OCI-LY3 (cell line): ENCODE results near the gene TEKT1.
"Not testable (repeated sequence)": the region's sequence is repeated elsewhere in the genome, so short reads cannot be mapped to it uniquely, and the experiment has no call there.

Experiments
- H2AFZ ChIP-seq: fragments of 200-600, 300-600 bp; shearing (Covaris generic); 2 replicates; pipeline ENCODE4 v1.6.0; 2014; ENCODE audit warnings: antibody characterized with exemption, low read depth, low read length
- H3K27ac ChIP-seq: fragments of 200-600, 300-600 bp; sonication (generic); 2 replicates; pipeline ENCODE4 v1.5.1; 2014; ENCODE audit warnings: mild to moderate bottlenecking, low read length, moderate library complexity, mixed read lengths
- H3K27me3 ChIP-seq: fragments of 200-600, 300-600 bp; sonication (generic); 2 replicates; pipeline ENCODE4 v1.6.1; 2014; ENCODE audit warnings: low read depth, low read length, mixed read lengths
- H3K36me3 ChIP-seq: fragments of 200-600, 300-600 bp; sonication (generic); replicated peaks from 2 replicates; pipeline ENCODE3; 2014; ENCODE audit warnings: low read depth, low read length, mixed read lengths
- H3K4me1 ChIP-seq: fragments of 300-600, 200-600 bp; sonication (generic); 2 replicates; pipeline ENCODE4 v1.6.1; 2014; ENCODE audit warnings: low read length, mixed read lengths
- H3K4me2 ChIP-seq: fragments of 200-600, 300-600 bp; sonication (generic); 2 replicates; pipeline ENCODE4 v1.6.1; 2014; ENCODE audit warnings: low read length, mixed read lengths
- H3K4me3 ChIP-seq: fragments of 300-600, 200-600 bp; sonication (generic); 2 replicates; pipeline ENCODE4 v1.5.1; 2014; ENCODE audit warnings: antibody characterized with exemption, mild to moderate bottlenecking, low read length, moderate library complexity
- H3K79me2 ChIP-seq: fragments of 300-600, 200-600 bp; shearing (Covaris generic); 2 replicates; pipeline ENCODE4 v1.6.1; 2014; ENCODE audit warnings: mild to moderate bottlenecking, low read length, mixed read lengths
- H3K9ac ChIP-seq: fragments of 300-600, 200-600 bp; shearing (Covaris generic); 2 replicates; pipeline ENCODE4 v1.6.0; 2014; ENCODE audit warnings: mild to moderate bottlenecking, low read length, moderate library complexity
- H3K9me3 ChIP-seq: fragments of 200-600, 300-600 bp; shearing (Covaris generic); 2 replicates; pipeline ENCODE4 v1.6.1; 2014; ENCODE audit warnings: low read length, mixed read lengths; ENCODE audit not compliant: insufficient read depth
- H4K20me1 ChIP-seq: fragments of 200-600, 300-600 bp; sonication (generic); 2 replicates; pipeline ENCODE4 v1.6.1; 2016; ENCODE audit warnings: low read length, mixed read lengths; ENCODE audit not compliant: insufficient read depth
- EZH2phosphoT487 ChIP-seq: fragments of 200-600 bp; shearing (Covaris generic); IDR thresholded peaks from 2 replicates; pipeline ENCODE4 v1.6.1; 2018; ENCODE audit warnings: antibody characterized with exemption, mixed run types, low read depth
- TF ChIP-seq, protein P1 (sequence below): fragments of 200-600, 300-600 bp; sonication (generic); IDR thresholded peaks from 2 replicates; pipeline ENCODE4 v1.5.1; 2014; ENCODE audit warnings: antibody characterized with exemption, low read length, low read depth

The TEKT1 gene

DNA sequence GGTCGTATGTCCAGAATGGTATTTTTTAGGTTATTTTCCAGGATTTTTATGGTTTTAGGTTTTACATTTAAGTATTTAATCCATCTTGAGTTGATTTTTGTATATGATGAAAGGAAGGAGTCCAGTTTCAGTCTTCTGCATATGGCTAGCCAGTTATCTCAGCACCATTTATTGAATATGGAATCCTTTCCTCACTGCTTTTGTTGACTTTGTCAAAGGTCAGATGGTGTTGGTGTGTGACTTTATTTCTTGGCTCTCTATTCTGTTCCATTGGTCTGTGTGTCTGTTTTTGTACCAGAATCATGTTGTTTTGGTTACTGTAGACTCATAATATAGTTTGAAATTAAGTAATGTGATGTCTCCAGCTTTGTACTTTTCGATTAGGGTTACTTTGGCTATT is 26.4 kb upstream of the TEKT1 start:
- Histone ChIP-seq H3K79me2 (peaks cover 65% of the 10 kb centered on the region), H3K4me1 (peaks cover 12% of the 10 kb centered on the region), H3K4me3 (no peak overlapping the region), H3K27me3 (no peaks in the 10 kb centered on the region), H3K9ac (no peak overlapping the region), H3K36me3 (no peaks in the 10 kb centered on the region), H2AFZ (no peak overlapping the region), H4K20me1 (peaks cover 4% of the 10 kb centered on the region; the same call in 1 of the 2 replicates), H3K27ac (no peak overlapping the region), H3K9me3 (no peaks in the 10 kb centered on the region), H3K4me2 (no peak overlapping the region)
- TF ChIP-seq, protein P1, sequence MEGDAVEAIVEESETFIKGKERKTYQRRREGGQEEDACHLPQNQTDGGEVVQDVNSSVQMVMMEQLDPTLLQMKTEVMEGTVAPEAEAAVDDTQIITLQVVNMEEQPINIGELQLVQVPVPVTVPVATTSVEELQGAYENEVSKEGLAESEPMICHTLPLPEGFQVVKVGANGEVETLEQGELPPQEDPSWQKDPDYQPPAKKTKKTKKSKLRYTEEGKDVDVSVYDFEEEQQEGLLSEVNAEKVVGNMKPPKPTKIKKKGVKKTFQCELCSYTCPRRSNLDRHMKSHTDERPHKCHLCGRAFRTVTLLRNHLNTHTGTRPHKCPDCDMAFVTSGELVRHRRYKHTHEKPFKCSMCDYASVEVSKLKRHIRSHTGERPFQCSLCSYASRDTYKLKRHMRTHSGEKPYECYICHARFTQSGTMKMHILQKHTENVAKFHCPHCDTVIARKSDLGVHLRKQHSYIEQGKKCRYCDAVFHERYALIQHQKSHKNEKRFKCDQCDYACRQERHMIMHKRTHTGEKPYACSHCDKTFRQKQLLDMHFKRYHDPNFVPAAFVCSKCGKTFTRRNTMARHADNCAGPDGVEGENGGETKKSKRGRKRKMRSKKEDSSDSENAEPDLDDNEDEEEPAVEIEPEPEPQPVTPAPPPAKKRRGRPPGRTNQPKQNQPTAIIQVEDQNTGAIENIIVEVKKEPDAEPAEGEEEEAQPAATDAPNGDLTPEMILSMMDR, result no peak
- no peak for TF ChIP-seq EZH2phosphoT487

DNA sequence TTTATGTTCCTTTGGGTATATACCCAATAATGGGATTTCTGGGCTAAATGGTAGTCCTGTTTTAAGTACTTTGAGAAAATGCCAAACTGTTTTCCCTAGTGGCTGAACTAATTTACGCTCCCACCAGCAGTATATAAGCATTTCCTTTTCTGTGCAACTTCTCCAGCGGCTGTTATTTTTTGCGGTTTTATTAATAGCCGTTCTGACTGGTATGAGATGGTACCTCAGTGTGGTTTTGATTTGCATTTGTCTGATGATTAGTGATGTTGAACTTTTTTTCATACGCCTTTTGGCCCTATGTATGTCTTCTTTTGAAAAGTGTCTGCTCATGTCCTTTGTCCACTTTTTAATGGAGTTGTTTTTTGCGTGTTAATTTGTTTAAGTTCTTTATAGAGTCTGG is 25.8 kb upstream of the TEKT1 start:
- no peak overlapping the region for H3K9ac ChIP-seq
- peaks cover 60% of the 10 kb centered on the region for H3K79me2 ChIP-seq
- peaks cover 12% of the 10 kb centered on the region for H3K4me1 ChIP-seq
- no peak overlapping the region for H3K4me2 ChIP-seq
- H3K4me3 ChIP-seq, result no peak overlapping the region
- peaks cover 3% of the 10 kb centered on the region; the same call in 1 of the 2 replicates for H4K20me1 ChIP-seq
- TF ChIP-seq, protein P1, result no peak
- TF ChIP-seq EZH2phosphoT487, result no peak
- H3K27ac ChIP-seq, result no peak overlapping the region
- no peaks in the 10 kb centered on the region for H3K9me3 ChIP-seq
- H3K36me3 ChIP-seq, result no peaks in the 10 kb centered on the region
- H3K27me3 ChIP-seq, result no peaks in the 10 kb centered on the region
- H2AFZ ChIP-seq, result no peak overlapping the region

DNA sequence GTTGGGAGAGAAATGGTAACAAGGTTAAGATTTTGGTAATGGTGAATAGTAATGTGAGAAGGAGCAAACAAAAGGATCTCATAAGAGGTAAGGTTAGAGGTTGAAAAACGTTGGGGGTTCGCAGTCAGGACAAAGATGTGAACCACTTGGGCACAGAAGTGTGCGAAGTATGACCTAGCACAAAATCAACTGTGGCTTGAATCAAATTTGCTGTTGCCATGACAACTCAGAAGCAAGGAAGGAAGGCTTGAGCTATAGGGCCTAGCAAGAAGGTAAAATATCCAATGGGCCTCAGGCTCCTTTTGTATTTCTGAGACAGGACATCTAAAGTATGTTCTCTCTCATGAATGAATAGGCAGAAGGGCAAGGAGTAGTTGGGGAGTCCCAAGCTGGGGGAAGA is 24.5 kb upstream of the TEKT1 start:
- Histone ChIP-seq H3K4me3 (no peak overlapping the region), H3K36me3 (no peaks in the 10 kb centered on the region), H3K27me3 (no peaks in the 10 kb centered on the region), H3K4me1 (peaks cover 12% of the 10 kb centered on the region), H3K9ac (no peak overlapping the region), H4K20me1 (no peaks in the 10 kb centered on the region), H3K4me2 (no peak overlapping the region), H3K79me2 (peaks cover 55% of the 10 kb centered on the region), H3K9me3 (no peaks in the 10 kb centered on the region), H3K27ac (no peak overlapping the region), H2AFZ (no peak overlapping the region)
- TF ChIP-seq, protein P1, result no peak
- no peak for TF ChIP-seq EZH2phosphoT487

DNA sequence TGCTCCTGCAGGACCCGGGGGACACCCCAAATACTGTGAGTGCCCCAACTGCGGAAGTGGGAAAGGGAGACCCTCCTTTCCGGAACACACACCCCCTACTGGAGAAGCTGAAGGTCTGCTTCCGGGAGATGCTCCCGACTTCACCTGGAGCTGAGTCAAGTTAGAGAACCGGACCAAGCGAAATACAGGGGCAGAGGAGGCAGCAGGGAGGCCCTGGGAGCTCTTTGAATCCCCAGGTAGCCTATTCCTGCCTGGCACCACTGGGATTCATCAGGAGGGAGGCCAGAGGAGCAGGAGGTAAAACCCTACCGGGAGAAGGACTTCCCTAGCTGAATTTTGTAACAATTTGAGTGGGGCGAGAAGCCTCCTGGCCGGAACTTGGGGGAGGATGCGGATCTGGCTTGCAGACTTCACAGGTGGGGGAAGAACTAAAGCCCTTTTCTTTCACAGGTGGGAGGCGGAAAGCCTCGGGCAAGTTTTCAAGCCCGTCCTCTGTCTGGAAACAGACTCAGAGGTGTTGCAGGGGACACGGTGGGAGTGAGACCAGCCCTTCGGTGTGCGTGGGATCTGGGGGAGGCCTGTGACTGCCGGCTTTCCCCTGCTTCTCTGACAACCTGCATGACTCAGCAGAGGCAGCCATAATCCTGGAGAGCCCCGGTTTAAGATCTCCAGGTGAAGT is 22.4 kb upstream of the TEKT1 start:
- Histone ChIP-seq H3K9ac (peak overlapping the region; percentile 72), H3K27ac (peak overlapping the region; percentile 26), H3K27me3 (no peaks in the 10 kb centered on the region), H2AFZ (peak overlapping the region; percentile 91), H3K4me2 (peak overlapping the region; percentile 72), H3K9me3 (no peaks in the 10 kb centered on the region), H3K4me3 (peak overlapping the region; percentile 82), H3K79me2 (peaks cover 36% of the 10 kb centered on the region), H3K36me3 (no peaks in the 10 kb centered on the region), H4K20me1 (no peaks in the 10 kb centered on the region), H3K4me1 (peaks cover 12% of the 10 kb centered on the region)
- TF ChIP-seq EZH2phosphoT487, result no peak
- TF ChIP-seq, protein P1, result peak; percentile 45

DNA sequence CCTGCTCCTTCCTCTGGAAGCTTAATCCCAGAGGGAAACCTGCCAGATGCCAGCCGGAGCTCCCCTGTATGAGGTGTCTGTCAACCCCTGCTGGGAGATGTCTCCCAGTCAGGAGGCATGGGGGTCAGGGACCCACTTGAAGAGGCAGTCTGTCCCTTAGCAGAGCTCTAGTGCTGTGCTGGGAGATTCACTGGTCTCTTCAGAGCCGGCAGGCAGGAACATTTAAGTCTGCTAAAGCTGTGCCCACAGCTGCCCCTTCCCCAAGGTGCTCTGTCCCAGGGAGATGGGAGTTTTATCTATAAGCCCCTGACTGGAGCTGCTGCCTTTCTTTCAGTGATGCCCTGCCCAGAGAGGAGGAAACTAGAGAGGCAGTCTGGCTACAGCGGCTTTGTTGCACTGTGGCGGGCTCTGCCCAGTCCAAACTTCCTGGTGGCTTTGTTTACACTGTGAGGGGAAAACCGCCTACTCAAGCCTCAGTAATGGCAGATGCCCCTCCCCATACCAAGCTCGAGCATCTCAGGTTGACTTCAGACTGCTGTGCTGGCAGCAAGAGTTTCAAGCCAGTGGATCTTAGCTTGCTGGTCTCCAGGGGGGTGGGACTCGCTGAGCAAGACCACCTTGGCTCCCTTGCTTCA is 17.1 kb upstream of the TEKT1 start:
- not testable (repeated sequence) for H3K4me2 ChIP-seq, H3K36me3 ChIP-seq, H3K4me3 ChIP-seq, H4K20me1 ChIP-seq, H3K27me3 ChIP-seq, H3K27ac ChIP-seq, H3K4me1 ChIP-seq, H3K79me2 ChIP-seq, H2AFZ ChIP-seq, H3K9me3 ChIP-seq, H3K9ac ChIP-seq

DNA sequence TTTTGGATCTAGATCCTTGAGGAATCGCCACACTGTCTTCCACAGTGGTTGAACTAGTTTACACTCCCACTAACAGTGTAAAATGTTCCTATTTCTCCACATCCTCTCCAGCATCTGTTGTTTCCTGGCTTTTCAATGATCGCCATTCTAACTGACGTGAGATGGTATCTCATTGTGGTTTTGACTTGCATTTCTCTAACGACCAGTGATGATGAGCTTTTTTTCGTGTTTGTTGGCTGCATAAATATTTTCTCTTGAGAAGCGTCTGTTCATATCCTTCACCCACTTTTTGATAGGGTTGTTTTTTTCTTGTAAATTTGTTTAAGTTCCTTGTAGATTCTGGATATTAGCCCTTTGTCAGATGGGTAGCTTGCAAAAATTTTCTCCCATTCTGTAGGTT is 14.6 kb upstream of the TEKT1 start:
- not testable (repeated sequence) for H3K27me3 ChIP-seq, H3K27ac ChIP-seq, H3K9ac ChIP-seq, H3K79me2 ChIP-seq, H3K36me3 ChIP-seq, H3K4me3 ChIP-seq, H4K20me1 ChIP-seq, H2AFZ ChIP-seq, H3K4me2 ChIP-seq, H3K9me3 ChIP-seq, H3K4me1 ChIP-seq
